Measurements from ENCODE around the gene MRC1. TPM values are rescaled to one million over a fixed set of nuclear protein-coding genes. Genes with fewer than 3 reads are reported as not detected.

MRC1 gene
- total and polyA plus RNA-seq, 2 of the 8 experiments (the other 6 are each of a cell fraction or from before 2014, with no cell fraction given) = 0.03 to 0.06 TPM

DNA sequence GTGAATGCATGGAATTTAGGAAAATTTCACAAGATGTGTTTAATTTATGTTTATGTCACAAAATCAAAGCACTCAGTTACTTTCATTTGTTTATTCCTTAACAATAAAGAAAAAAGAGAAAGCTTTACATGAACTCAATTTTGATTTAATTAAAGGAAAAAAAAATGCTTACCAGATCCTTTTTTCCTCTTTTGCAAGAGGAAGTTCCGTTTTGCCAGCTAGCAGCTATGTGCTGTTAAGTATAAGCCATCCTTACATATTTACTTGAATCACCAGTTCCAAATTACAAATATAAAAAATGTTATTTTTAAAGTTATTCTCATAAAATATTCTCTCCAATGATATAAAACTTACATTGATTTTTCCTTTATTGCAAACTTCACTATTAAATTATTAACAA, 12.7 kb downstream of the MRC1 start:
- no peak overlapping the region for H4K5ac ChIP-seq (ENCODE audit: insufficient read length, low read depth, low read length)
- ChIA-PET POLR2A (ENCODE audit: partially characterized antibody) (no interaction called here), CTCF (ENCODE audit: partially characterized antibody) (interaction anchor here (0.6 to 1.0 kb wide), 2 partner anchors 25 to 759 kb away, joined by 3 read pairs; no protein-coding TSS in a partner anchor)
- no peak overlapping the region for H2BK5ac ChIP-seq (ENCODE audit: low read depth, low read length)
- H3K79me1 ChIP-seq (ENCODE audit: low read depth, low read length) = no peaks in the 10 kb centered on the region
- H3K56ac ChIP-seq (replicated peaks; ENCODE audit: insufficient read length, low read depth, low read length) = no peak overlapping the region
- no peaks in the 10 kb centered on the region for H3K79me2 ChIP-seq (ENCODE audit: control insufficient read depth in 1 of 2, insufficient read depth in 2 of 2, low read length in 2 of 2)
- peaks cover 0 to 1% (median 0%) of the 10 kb centered on the region in 4 experiments; a peak in 1 of 7 replicates for H3K27me3 ChIP-seq (replicated peaks in 1 of 4; ENCODE audit: control insufficient read depth in 3 of 4, extremely low read depth in 1 of 4, insufficient read depth in 3 of 4, low read length in 3 of 4)
- no peak overlapping the region for H2BK15ac ChIP-seq (ENCODE audit: low read length)
- H3K23me2 ChIP-seq (ENCODE audit: low read depth, low read length) = no peaks in the 10 kb centered on the region; the same call in 1 of the 2 replicates
- TF ChIP-seq KDM1A (IDR thresholded peaks at IDR 0.05; ENCODE audit: borderline replicate concordance, low read length) (no peak), BACH1 (IDR thresholded peaks at IDR 0.05; ENCODE audit: low read length) (no peak), ZNF274 (IDR thresholded peaks at IDR 0.05; ENCODE audit: borderline replicate concordance, extremely low read depth, low read length) (no peak)
- H3K9me3 ChIP-seq (ENCODE audit: insufficient read depth in 2 of 2, low read depth in 1 of 2, low read length in 1 of 2) = no peaks in the 10 kb centered on the region
- H3K4ac ChIP-seq (replicated peaks; ENCODE audit: insufficient read length, low read depth, low read length) = no peak overlapping the region
- no peak overlapping the region for H2AK5ac ChIP-seq (ENCODE audit: low read depth, low read length)
- no peak overlapping the region for H3K4me3 ChIP-seq (ENCODE audit: extremely low read depth in 1 of 4, insufficient read depth in 2 of 4, low read depth in 3 of 4, low read length in 4 of 4)
- no peak overlapping the region for H2AFZ ChIP-seq (ENCODE audit: low read length)
- DNase-seq (ENCODE audit: low read depth in 1 of 2, low spot score in 2 of 2) (no peak), FAIRE-seq (no peak)
- H3K18ac ChIP-seq (ENCODE audit: extremely low read depth, low read length) = no peak overlapping the region
- no peak overlapping the region for H3K14ac ChIP-seq (ENCODE audit: insufficient read length)
- H4K20me1 ChIP-seq (replicated peaks in 1 of 2; ENCODE audit: control insufficient read depth in 1 of 2, insufficient read depth in 2 of 2, low read length in 2 of 2) = no peaks in the 10 kb centered on the region
- H2BK120ac ChIP-seq (replicated peaks; ENCODE audit: low read depth, low read length) = no peak overlapping the region
- no peak overlapping the region for H4K8ac ChIP-seq (ENCODE audit: extremely low read depth, insufficient read depth, low read length)
- no peak overlapping the region for H2BK12ac ChIP-seq (ENCODE audit: low read depth, low read length)
- H3K9ac ChIP-seq (replicated peaks in 1 of 4; ENCODE audit: extremely low read depth in 1 of 4, low read depth in 3 of 4, low read length in 3 of 4) = no peak overlapping the region
- H3K4me2 ChIP-seq (ENCODE audit: insufficient read depth in 1 of 2, low read depth in 2 of 2, low read length in 2 of 2) = no peak overlapping the region
- no peak overlapping the region for H4K91ac ChIP-seq (replicated peaks; ENCODE audit: insufficient read length, low read length)
- WGBS, 2 experiments (ENCODE audit: extremely low coverage in 1 of 2, insufficient coverage in 1 of 2, insufficient read length in 1 of 2, insufficient replicate concordance in 2 of 2, low coverage in 1 of 2, low lambda C conversion rate in 2 of 2, missing lambda C conversion rate in 1 of 2) = 82% methylated on average over 1 of the region's 1 CpG; no CpG with 5 or more reads in 1 of the 2 experiments
- H3K36me3 ChIP-seq (ENCODE audit: control insufficient read depth in 2 of 4, insufficient read depth in 4 of 4, low read length in 3 of 4) = no peaks in the 10 kb centered on the region
- no peak overlapping the region for H3K23ac ChIP-seq (ENCODE audit: insufficient read length)
- no peaks in the 10 kb centered on the region for H3K4me1 ChIP-seq (replicated peaks in 1 of 4; ENCODE audit: control insufficient read depth in 3 of 4, insufficient read depth in 4 of 4, low read length in 3 of 4)
- H3K27ac ChIP-seq (ENCODE audit: low read depth, low read length) = no peak overlapping the region
- H2BK20ac ChIP-seq (ENCODE audit: low read length) = no peak overlapping the region
